BE2C (cell line): ENCODE data around the gene ZNF343.

Source experiments
- DNase-seq: peaks from one replicate; pipeline ENCODE4 v3.0.0-alpha.2; 2020
- H3K27me3 ChIP-seq: fragments of 250-450 bp; sonication (Bioruptor Pico); 2 replicates; pipeline ENCODE4 v1.5.1; 2020; ENCODE audit warnings: mild to moderate bottlenecking
- H3K36me3 ChIP-seq: fragments of 250-450 bp; sonication (Bioruptor Pico); 2 replicates; pipeline ENCODE4 v1.5.1; 2020; ENCODE audit warnings: mild to moderate bottlenecking
- H3K4me1 ChIP-seq: fragments of 250-450 bp; sonication (Bioruptor Pico); 2 replicates; pipeline ENCODE4 v1.5.1; 2020
- H3K4me3 ChIP-seq: 2 replicates; pipeline ENCODE4 v1.5.1; 2011; ENCODE audit warnings: low read depth, low read length
- H3K9me3 ChIP-seq: fragments of 250-450 bp; sonication (Bioruptor Pico); 2 replicates; pipeline ENCODE4 v1.5.1; 2020
- CTCF ChIP-seq: IDR thresholded peaks from 2 replicates; pipeline ENCODE4 v1.5.1; 2012; ENCODE audit warnings: mild to moderate bottlenecking, low read depth, low read length

Gene ZNF343

GRCh38 chr20:2485661-2486060 is 23.1 kb downstream of the ZNF343 start:
- Histone ChIP-seq H3K36me3 (no peaks in the 10 kb centered on the region), H3K4me3 (no peak overlapping the region)
- DNase-seq = no peak

GRCh38 chr20:2485080-2485479 is 23.6 kb downstream of the ZNF343 start:
- no peaks in the 10 kb centered on the region for H3K36me3 ChIP-seq
- no peaks in the 10 kb centered on the region for H3K4me1 ChIP-seq
- no peak for TF ChIP-seq CTCF
- H3K4me3 ChIP-seq = no peak overlapping the region
- H3K9me3 ChIP-seq = no peaks in the 10 kb centered on the region
- H3K27me3 ChIP-seq = no peaks in the 10 kb centered on the region
- DNase-seq = no peak

More at GRCh38 chr20:2485661-2486060, 23.1 kb downstream of the ZNF343 start:
- H3K4me1 ChIP-seq = no peaks in the 10 kb centered on the region
- TF ChIP-seq CTCF = no peak
- no peaks in the 10 kb centered on the region for H3K9me3 ChIP-seq
- no peaks in the 10 kb centered on the region for H3K27me3 ChIP-seq

DNA sequence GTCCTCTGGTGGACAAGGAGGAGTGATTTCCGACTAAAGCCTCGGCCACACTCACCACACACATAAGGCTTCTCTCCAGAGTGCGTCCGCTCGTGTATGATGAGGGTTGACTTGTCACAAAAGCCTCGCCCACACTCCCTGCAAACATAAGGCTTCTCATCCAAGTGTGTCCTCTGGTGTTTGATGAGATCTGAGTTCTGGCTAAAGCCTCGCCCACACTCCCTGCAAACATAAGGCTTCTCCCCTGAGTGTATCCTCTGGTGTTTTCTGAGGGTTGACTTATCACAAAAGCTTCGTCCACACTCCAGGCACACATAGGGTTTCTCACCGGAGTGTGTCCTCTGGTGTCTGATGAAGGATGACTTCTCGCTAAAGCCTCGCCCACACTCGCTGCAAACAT is 25.2 kb downstream of the ZNF343 start:
- Histone ChIP-seq H3K27me3 (no peaks in the 10 kb centered on the region), H3K9me3 (no peaks in the 10 kb centered on the region), H3K36me3 (no peaks in the 10 kb centered on the region), H3K4me1 (no peaks in the 10 kb centered on the region), H3K4me3 (no peak overlapping the region)
- no peak for DNase-seq
- TF ChIP-seq CTCF = no peak

DNA sequence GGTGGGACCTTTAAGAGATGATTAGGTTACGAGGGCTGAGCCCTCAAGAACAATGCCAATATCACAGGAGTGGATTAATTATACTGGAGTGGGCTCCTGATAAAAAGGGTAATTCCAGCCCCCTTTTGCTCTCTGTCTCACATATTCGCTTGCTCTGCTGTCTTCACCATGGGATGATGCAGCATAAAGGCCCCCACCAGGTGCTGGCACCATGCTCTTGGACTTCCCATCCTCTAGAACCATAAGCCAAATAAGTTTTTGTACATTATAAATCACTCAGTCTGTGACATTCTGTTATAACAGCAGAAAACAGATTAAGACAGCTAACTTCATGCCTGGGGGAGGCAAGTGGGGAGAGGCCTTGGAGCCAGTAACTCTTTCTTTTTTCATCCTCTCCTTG is 28.3 kb downstream of the ZNF343 start:
- no peaks in the 10 kb centered on the region for H3K4me1 ChIP-seq
- H3K36me3 ChIP-seq = no peaks in the 10 kb centered on the region
- TF ChIP-seq CTCF = no peak
- no peak overlapping the region for H3K4me3 ChIP-seq
- DNase-seq = no peak
- H3K9me3 ChIP-seq = no peaks in the 10 kb centered on the region
- no peaks in the 10 kb centered on the region for H3K27me3 ChIP-seq

DNA sequence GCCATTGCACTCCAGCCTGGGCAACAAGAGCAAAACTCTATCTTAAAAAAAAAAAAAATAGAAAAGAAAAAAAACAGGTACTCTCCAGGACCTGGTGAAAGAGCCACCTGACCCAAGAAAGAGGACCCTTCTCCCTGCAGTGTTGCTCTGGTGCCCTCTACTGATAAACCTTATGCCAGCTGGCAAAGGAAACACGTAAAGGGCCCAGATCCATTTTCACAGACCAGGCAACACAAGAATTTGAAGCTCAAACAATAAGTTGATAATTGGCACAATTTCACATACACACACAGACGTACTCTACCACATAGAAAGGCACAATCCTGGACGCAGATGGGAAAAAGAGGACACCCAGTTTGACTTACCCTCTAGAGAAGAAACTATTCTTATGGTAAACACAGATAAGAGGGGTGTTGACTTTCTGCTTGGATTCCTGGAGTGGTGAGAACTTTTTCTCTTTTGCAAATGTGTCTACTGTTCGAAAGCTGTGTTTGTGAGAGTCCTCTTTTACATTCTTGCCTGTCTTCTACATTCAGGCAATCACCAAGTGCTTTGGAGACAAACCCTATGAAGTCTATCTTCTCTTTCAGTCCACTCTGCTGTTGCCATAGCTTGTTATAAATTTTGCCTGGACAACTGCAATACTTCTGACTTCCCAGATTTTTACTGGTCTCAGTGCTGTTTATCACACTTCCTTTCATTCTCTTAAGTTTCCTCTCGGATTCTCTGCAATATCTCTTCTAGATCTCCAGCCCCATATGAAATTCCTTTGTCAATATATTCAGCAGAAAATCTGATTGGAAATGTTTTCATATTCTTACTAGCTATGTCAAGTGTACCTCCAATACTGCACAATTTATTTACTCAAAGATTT is 31.7 kb downstream of the ZNF343 start:
- Histone ChIP-seq H3K27me3 (no peaks in the 10 kb centered on the region), H3K4me1 (no peaks in the 10 kb centered on the region), H3K36me3 (no peaks in the 10 kb centered on the region), H3K9me3 (no peaks in the 10 kb centered on the region), H3K4me3 (no peak overlapping the region)
- peak; percentile 22; the same call in 1 of the 2 replicates for TF ChIP-seq CTCF
- DNase-seq = no peak
